Coronary artery (tissue), 2 donors: ENCODE data around the gene PCGF2.

Source experiments
- DNase-seq: peaks from one replicate; pipeline ENCODE4 v3.0.0-alpha.2; 2017; ENCODE audit warnings: low spot score
- H3K27ac ChIP-seq, 2 donors: fragments of 200-600 bp; sonication (generic); one replicate each; pipeline ENCODE4 v1.5.1; 2016 to 2019
- H3K4me3 ChIP-seq: fragments of 200-600 bp; sonication (generic); 2 replicates; pipeline ENCODE4 v1.5.1; 2016; ENCODE audit warnings: mild to moderate bottlenecking, moderate library complexity
- TF ChIP-seq, protein P1 (sequence below): fragments of 200-600 bp; sonication (generic); IDR thresholded peaks from one replicate; pipeline ENCODE4 v1.5.1; 2019; ENCODE audit warnings: antibody characterized with exemption

Gene PCGF2

GRCh38 chr17:38741461-38741860 is 6.7 kb downstream of the PCGF2 start:
- no peak overlapping the region for H3K4me3 ChIP-seq
- TF ChIP-seq, protein P1, sequence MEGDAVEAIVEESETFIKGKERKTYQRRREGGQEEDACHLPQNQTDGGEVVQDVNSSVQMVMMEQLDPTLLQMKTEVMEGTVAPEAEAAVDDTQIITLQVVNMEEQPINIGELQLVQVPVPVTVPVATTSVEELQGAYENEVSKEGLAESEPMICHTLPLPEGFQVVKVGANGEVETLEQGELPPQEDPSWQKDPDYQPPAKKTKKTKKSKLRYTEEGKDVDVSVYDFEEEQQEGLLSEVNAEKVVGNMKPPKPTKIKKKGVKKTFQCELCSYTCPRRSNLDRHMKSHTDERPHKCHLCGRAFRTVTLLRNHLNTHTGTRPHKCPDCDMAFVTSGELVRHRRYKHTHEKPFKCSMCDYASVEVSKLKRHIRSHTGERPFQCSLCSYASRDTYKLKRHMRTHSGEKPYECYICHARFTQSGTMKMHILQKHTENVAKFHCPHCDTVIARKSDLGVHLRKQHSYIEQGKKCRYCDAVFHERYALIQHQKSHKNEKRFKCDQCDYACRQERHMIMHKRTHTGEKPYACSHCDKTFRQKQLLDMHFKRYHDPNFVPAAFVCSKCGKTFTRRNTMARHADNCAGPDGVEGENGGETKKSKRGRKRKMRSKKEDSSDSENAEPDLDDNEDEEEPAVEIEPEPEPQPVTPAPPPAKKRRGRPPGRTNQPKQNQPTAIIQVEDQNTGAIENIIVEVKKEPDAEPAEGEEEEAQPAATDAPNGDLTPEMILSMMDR: no peak
- peak overlapping the region in 1 of 2 donors; percentile 85 for H3K27ac ChIP-seq

DNA sequence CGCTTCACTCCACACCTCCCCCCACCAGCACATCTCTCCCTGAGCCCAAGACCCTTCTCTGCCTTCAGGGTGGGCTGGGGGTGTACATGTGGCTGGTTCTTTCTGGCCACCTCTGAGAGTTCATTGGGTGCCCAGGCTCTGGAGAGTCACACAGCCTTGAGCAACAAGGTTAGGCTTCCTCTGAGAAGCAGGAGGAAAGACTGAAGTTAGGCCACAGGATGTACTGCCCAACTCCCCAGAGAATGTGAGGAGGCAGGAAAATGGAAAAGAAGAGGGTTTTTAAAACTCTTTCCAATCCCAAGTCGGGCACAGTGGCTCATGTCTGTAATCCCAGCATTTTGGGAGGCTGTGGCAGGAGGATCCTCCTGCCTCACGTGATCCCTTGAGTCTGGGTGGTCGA is 7.3 kb downstream of the PCGF2 start:
- no peak overlapping the region for H3K27ac ChIP-seq
- DNase-seq: no peak
- TF ChIP-seq, protein P1: no peak

More at GRCh38 chr17:38741461-38741860, 6.7 kb downstream of the PCGF2 start:
- DNase-seq: no peak

DNA sequence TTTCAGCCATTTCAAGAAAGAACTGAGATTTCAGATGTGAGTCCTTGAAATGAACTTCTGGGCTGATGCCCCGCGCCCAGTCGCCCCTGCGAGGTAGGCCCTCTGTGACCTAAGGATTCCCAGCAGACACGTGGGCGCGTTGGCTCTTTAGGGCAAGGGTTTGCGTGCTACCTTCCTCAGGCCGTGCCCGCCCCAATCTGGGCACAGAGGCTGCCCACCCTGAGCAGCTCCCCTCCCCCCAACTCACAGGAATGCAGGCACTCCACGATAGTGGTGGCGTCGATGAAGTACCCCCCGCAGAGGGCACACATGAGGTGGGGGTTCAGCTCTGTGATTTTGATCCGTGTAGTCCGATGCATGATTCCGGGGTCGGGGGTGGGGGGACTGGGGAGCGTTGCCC is 8.1 kb downstream of the PCGF2 start:
- Histone ChIP-seq H3K27ac (no peak overlapping the region), H3K4me3 (no peak overlapping the region)
- no peak for DNase-seq
- TF ChIP-seq, protein P1: no peak

More for the DNA sequence above, 7.3 kb downstream of the PCGF2 start:
- no peak overlapping the region for H3K4me3 ChIP-seq

DNA sequence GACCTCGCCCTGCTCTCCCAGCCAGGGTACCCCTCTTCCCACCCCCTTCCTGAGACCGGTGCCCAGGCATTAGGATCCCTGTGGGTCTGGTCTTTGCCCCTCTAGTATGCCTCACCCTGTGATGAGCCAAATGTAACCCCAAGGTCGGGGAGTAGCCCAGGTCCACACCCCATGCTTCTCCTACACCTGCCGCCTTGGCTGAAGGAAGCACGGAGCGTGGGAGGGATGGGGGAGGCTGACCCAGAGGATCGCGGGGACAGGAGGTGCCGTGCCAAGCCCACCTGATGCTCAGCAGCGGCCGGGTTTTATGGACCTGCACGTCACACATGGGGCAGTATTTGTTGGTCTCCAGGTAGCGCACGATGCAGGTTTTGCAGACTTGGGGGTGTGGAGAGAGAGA is 8.8 kb downstream of the PCGF2 start:
- Histone ChIP-seq H3K27ac (no peak overlapping the region), H3K4me3 (no peak overlapping the region)
- DNase-seq: no peak
- TF ChIP-seq, protein P1: no peak

DNA sequence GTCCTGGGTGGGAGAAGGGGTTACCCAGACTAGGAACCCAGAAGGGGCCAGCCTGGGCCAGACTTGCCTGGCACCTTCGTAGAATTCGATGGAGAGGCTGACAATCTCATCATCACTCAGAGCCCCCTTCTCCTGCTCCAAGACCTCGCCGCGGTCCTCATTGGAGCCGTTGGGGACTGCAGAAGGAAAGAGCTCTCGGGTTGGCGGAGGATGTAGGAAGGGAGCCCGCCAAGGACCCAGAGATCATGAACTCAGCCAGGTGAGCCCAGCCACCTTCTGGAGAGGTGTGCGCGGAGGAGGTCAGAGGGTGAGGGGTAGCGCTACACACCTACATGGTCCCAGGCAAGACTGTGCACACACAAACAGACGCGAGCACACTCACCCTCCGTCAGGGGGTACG is 9.4 kb downstream of the PCGF2 start:
- no peak for DNase-seq
- Histone ChIP-seq H3K27ac (no peak overlapping the region), H3K4me3 (no peak overlapping the region)
- TF ChIP-seq, protein P1: no peak

DNA sequence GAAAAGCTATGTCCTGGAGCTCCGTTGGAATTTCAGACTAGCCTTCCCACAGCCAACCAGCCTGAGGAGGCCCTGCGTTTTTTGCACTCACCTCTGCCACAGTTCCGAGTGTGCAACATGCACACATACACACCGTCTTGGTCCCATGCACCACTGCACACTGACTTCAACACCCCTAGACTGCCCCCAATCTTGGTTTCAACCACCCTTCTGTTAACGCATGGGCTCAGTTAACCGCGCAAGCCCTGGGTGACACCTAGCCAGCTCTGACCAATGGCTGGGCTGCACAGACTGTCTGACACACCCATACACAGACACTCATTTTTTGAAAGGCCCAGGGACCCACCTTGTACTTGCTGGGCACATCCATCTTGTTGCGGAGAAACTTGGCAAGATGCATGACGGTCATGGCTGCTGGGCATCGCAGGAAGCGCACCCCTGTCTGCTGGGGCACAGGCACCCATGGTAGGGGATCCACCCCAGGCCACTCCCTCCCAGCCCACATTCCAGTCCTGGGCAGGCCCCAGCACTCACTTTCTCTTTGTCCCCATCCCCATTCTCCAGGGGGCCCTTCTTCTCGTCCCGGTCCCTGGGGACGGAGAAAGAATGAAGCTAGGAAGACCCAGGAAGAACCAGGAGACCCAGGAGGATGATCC is 10.0 kb downstream of the PCGF2 start:
- no peak for DNase-seq
- Histone ChIP-seq H3K4me3 (no peak overlapping the region), H3K27ac (no peak overlapping the region)
- TF ChIP-seq, protein P1: no peak
